ENCODE data around the gene TNS3. TPM values are rescaled to one million over a fixed set of nuclear protein-coding genes. Genes with fewer than 3 reads are reported as not detected.

The TNS3 gene
- total RNA-seq, 1 experiment from 2014 or later = 533 TPM

DNA sequence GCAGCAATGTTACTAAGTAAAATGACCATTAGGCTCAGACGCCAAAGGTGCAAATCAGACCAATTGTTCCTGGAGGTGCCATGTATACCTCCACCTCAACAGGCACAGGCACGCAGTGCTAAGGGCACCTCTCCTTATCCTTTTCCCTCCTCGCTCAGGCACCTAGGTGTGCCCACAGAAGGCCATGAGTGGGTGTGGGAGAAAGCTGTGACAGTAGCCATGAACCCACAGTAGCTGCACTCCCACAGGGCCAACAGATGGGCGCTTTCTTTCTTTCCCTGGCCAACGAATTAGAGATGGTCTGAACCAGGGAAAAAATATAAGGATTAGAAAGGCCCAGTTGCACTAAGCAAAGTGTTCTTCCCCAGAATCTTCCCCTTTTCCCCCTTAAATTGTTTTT lies 15.5 kb upstream of the TNS3 start:
- BruUV-seq (replicated peaks) = no TSS peak
- peak overlapping the region; percentile 100 for H3K27ac ChIP-seq (ENCODE audit: low read length)
- no peak overlapping the region for H3K4me3 ChIP-seq (ENCODE audit: low read depth in 2 of 2, low read length in 2 of 2)
- H3K27me3 ChIP-seq (ENCODE audit: control insufficient read depth, insufficient read depth, low read length) = no peaks in the 10 kb centered on the region
- TF ChIP-seq TCF7L2 (IDR thresholded peaks at IDR 0.05; ENCODE audit: low read depth, low read length) (no peak), POLR2AphosphoS5 (IDR thresholded peaks at IDR 0.05; ENCODE audit: low read depth, low read length) (no peak), SIN3A (IDR thresholded peaks at IDR 0.05; ENCODE audit: borderline replicate concordance, insufficient read depth, low read depth, low read length) (no peak), CTCF (IDR thresholded peaks at IDR 0.05) (no peak)
- TF ChIP-seq, protein P1, sequence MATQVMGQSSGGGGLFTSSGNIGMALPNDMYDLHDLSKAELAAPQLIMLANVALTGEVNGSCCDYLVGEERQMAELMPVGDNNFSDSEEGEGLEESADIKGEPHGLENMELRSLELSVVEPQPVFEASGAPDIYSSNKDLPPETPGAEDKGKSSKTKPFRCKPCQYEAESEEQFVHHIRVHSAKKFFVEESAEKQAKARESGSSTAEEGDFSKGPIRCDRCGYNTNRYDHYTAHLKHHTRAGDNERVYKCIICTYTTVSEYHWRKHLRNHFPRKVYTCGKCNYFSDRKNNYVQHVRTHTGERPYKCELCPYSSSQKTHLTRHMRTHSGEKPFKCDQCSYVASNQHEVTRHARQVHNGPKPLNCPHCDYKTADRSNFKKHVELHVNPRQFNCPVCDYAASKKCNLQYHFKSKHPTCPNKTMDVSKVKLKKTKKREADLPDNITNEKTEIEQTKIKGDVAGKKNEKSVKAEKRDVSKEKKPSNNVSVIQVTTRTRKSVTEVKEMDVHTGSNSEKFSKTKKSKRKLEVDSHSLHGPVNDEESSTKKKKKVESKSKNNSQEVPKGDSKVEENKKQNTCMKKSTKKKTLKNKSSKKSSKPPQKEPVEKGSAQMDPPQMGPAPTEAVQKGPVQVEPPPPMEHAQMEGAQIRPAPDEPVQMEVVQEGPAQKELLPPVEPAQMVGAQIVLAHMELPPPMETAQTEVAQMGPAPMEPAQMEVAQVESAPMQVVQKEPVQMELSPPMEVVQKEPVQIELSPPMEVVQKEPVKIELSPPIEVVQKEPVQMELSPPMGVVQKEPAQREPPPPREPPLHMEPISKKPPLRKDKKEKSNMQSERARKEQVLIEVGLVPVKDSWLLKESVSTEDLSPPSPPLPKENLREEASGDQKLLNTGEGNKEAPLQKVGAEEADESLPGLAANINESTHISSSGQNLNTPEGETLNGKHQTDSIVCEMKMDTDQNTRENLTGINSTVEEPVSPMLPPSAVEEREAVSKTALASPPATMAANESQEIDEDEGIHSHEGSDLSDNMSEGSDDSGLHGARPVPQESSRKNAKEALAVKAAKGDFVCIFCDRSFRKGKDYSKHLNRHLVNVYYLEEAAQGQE (IDR thresholded peaks at IDR 0.05; ENCODE audit: insufficient read depth in 1 of 2, low read depth in 2 of 2, low read length in 1 of 2) = no peak
- intact Hi-C loops (cut with micrococcal nuclease; ENCODE audit: unreplicated experiment) = no loop called here
- ChIA-PET CTCF (no interaction called here), POLR2A (no interaction called here)
- H3K9me3 ChIP-seq (ENCODE audit: control insufficient read depth, insufficient read depth, low read depth, low read length) = peaks cover 27% of the 10 kb centered on the region; the same call in 1 of the 2 replicates
- H3K4me1 ChIP-seq (ENCODE audit: control insufficient read depth, insufficient read depth, low read length) = peaks cover 38% of the 10 kb centered on the region
- no peak for ATAC-seq
- in situ Hi-C loops (cut with HindIII; ENCODE audit: low pct_unique_long_range_greater_than_20kb, low sequenced_read_pairs) = no loop called here
- H3K36me3 ChIP-seq (ENCODE audit: control insufficient read depth, insufficient read depth, low read length) = no peaks in the 10 kb centered on the region
- no peak for DNase-seq (ENCODE audit: low read depth, low spot score)

DNA sequence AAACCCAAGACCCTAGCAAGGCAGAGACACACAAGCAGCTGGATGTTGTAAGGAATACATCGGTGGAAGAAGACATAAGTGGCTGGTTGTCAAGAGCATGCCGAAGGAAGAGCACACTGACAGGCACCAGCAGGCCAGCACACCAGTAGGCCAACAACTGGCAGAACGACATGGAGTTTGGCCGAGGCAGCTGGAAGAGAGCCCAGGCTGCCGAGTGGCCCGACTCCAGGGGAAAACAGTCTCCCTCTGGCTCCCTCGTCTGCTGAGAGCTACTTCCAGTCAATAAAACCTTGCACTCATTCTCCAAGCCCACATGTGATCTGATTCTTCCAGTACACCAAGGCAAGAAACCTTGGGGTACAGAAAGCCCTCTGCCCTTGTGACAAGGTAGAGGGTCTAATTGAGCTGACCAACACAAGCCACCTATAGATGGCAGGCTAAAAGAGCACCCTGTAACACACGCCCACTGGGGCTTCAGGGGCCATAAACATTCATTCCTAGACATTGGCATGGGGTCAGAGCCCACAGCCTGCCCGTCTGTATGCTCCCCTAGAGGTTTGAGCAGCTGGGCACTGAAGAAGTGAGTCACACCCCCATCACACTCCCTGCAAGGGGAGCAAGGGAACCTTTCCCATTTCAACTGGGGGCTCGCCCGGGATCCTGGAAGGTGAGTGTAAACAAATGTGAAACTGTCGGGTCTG lies 14.7 kb upstream of the TNS3 start:
- POLR2A ChIA-PET = no interaction called here
- DNase-seq (ENCODE audit: low read depth, low spot score) = no peak
- in situ Hi-C loops (cut with HindIII; ENCODE audit: low pct_unique_long_range_greater_than_20kb, low sequenced_read_pairs) = no loop called here

DNA sequence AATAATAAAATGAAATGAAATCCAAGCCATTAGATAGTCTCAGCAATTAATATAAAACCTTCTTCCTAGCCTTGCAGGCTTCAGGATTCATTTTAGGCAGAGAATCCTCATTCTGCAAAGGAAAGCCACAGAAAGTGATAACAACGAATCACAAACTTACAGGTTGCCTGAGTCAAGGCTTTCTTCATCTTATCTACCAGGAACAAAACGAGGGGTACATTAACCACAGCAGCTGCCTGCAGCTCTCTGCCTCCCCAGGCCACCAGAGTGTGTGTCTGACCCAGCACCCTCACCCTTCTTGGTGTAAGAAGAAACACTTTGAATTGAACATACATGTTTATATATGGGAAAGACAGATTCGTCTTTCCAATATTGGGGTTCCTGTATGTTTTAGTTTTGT lies 12.5 kb upstream of the TNS3 start:
- BruUV-seq (replicated peaks) = no TSS peak
- Histone ChIP-seq H3K27ac (ENCODE audit: low read length) (peak overlapping the region; percentile 100), H3K4me3 (ENCODE audit: low read depth in 2 of 2, low read length in 2 of 2) (no peak overlapping the region), H3K9me3 (ENCODE audit: control insufficient read depth, insufficient read depth, low read depth, low read length) (peaks cover 27% of the 10 kb centered on the region; the same call in 1 of the 2 replicates), H3K4me1 (ENCODE audit: control insufficient read depth, insufficient read depth, low read length) (peaks cover 40% of the 10 kb centered on the region), H3K27me3 (ENCODE audit: control insufficient read depth, insufficient read depth, low read length) (no peaks in the 10 kb centered on the region), H3K36me3 (ENCODE audit: control insufficient read depth, insufficient read depth, low read length) (no peaks in the 10 kb centered on the region)
- ATAC-seq (no peak), DNase-seq (ENCODE audit: low read depth, low spot score) (no peak)
- in situ Hi-C loops (cut with HindIII; ENCODE audit: low pct_unique_long_range_greater_than_20kb, low sequenced_read_pairs) = no loop called here
- ChIA-PET POLR2A (no interaction called here), CTCF (no interaction called here)
- intact Hi-C loops (cut with micrococcal nuclease; ENCODE audit: unreplicated experiment) = no loop called here
- no peak for TF ChIP-seq CTCF (IDR thresholded peaks at IDR 0.05)
- TF ChIP-seq POLR2AphosphoS5 (IDR thresholded peaks at IDR 0.05; ENCODE audit: low read depth, low read length) = no peak
- no peak for TF ChIP-seq TCF7L2 (IDR thresholded peaks at IDR 0.05; ENCODE audit: low read depth, low read length)
- TF ChIP-seq, protein P1 (IDR thresholded peaks at IDR 0.05; ENCODE audit: insufficient read depth in 1 of 2, low read depth in 2 of 2, low read length in 1 of 2) = no peak
- TF ChIP-seq SIN3A (IDR thresholded peaks at IDR 0.05; ENCODE audit: borderline replicate concordance, insufficient read depth, low read depth, low read length) = no peak

More for the DNA sequence above, 14.7 kb upstream of the TNS3 start:
- Histone ChIP-seq H3K9me3 (ENCODE audit: control insufficient read depth, insufficient read depth, low read depth, low read length) (peaks cover 27% of the 10 kb centered on the region; the same call in 1 of the 2 replicates), H3K27ac (ENCODE audit: low read length) (peak overlapping the region; percentile 100), H3K4me1 (ENCODE audit: control insufficient read depth, insufficient read depth, low read length) (peaks cover 38% of the 10 kb centered on the region), H3K27me3 (ENCODE audit: control insufficient read depth, insufficient read depth, low read length) (no peaks in the 10 kb centered on the region), H3K4me3 (ENCODE audit: low read depth in 2 of 2, low read length in 2 of 2) (no peak overlapping the region), H3K36me3 (ENCODE audit: control insufficient read depth, insufficient read depth, low read length) (no peaks in the 10 kb centered on the region)
- CTCF ChIA-PET = no interaction called here
- ATAC-seq = no peak
- TF ChIP-seq POLR2AphosphoS5 (IDR thresholded peaks at IDR 0.05; ENCODE audit: low read depth, low read length) (no peak), TCF7L2 (IDR thresholded peaks at IDR 0.05; ENCODE audit: low read depth, low read length) (no peak)
- no TSS peak for BruUV-seq (replicated peaks)
- intact Hi-C loops (cut with micrococcal nuclease; ENCODE audit: unreplicated experiment) = no loop called here
